IMR-90 (cell line): ENCODE results near the gene NOBOX. TPM values are rescaled to one million over a fixed set of nuclear protein-coding genes. Genes with fewer than 3 reads are reported as not detected.

Source experiments
- ATAC-seq: fragments of 200-7000 bp; cut with Tn5 transposase; 2 replicates; pipeline ENCODE4 v1.9.1; 2020; ENCODE audit warnings: low read depth, mild to moderate bottlenecking, moderate library complexity
- BruUV-seq: library from RNA; stranded (reverse); fragments of 400-500 nt; replicated peaks from 2 replicates; lab custom pipeline; 2021; lab: Mats Ljungman, UMichigan
- CTCF ChIA-PET: fragments of 300-600 bp; formaldehyde crosslinking; extraction: SDS; loops from one replicate; lab custom pipeline; 2021; ENCODE audit warnings: antibody characterized with exemption; lab: Yijun Ruan, JAX
- POLR2A ChIA-PET: fragments of 300-600 bp; sonication (Branson Sonifier 250); formaldehyde crosslinking; loops from one replicate; lab custom pipeline; 2022; ENCODE audit warnings: antibody characterized with exemption; ENCODE audit not compliant: unreplicated experiment; lab: Charles Lee
- DNase-seq: peaks from one replicate; pipeline ENCODE4 v3.0.0; 2013
- H2AFZ ChIP-seq: replicated peaks from 2 replicates; pipeline ENCODE3; 2013; ENCODE audit warnings: low read length, mild to moderate bottlenecking; ENCODE audit not compliant: poor library complexity
- H2AK5ac ChIP-seq: 2 replicates; pipeline ENCODE4 v1.6.1; 2013; ENCODE audit warnings: low read depth, low read length, inconsistent platforms
- H2AK9ac ChIP-seq: replicated peaks from 2 replicates; pipeline ENCODE3; 2013; ENCODE audit warnings: mild to moderate bottlenecking, low read depth, low read length, moderate library complexity; ENCODE audit not compliant: poor library complexity
- H2BK120ac ChIP-seq: 2 replicates; pipeline ENCODE4 v1.6.1; 2013; ENCODE audit warnings: low read depth, low read length, inconsistent platforms
- H2BK15ac ChIP-seq: 3 replicates; pipeline ENCODE4 v1.6.1; 2013; ENCODE audit warnings: low read depth, low read length, inconsistent platforms
- H2BK20ac ChIP-seq: 2 replicates; pipeline ENCODE4 v1.6.1; 2013; ENCODE audit warnings: low read depth, mild to moderate bottlenecking, inconsistent platforms, low read length, moderate library complexity
- H2BK5ac ChIP-seq: 2 replicates; pipeline ENCODE4 v1.6.1; 2013; ENCODE audit warnings: mild to moderate bottlenecking, low read depth, low read length, inconsistent platforms; ENCODE audit not compliant: poor library complexity, severe bottlenecking
- H3K14ac ChIP-seq: replicated peaks from 2 replicates; pipeline ENCODE4 v1.6.1; 2013; ENCODE audit warnings: low read depth, low read length, inconsistent platforms
- H3K18ac ChIP-seq: 2 replicates; pipeline ENCODE4 v1.6.1; 2013; ENCODE audit warnings: low read depth, low read length, control low read depth
- H3K23ac ChIP-seq: 2 replicates; pipeline ENCODE4 v1.6.1; 2013; ENCODE audit warnings: low read depth, low read length, inconsistent platforms
- H3K27ac ChIP-seq: 2 replicates; pipeline ENCODE4 v1.5.1; 2013; ENCODE audit warnings: mild to moderate bottlenecking, control low read depth, low read length; ENCODE audit not compliant: insufficient read depth
- H3K27me3 ChIP-seq: 2 replicates; pipeline ENCODE4 v1.6.1; 2013; ENCODE audit warnings: low read length; ENCODE audit not compliant: control insufficient read depth, insufficient read depth
- H3K36me3 ChIP-seq: 2 replicates; pipeline ENCODE4 v1.6.1; 2013; ENCODE audit warnings: low read length, mixed read lengths; ENCODE audit not compliant: control insufficient read depth, insufficient read depth
- H3K4ac ChIP-seq: 2 replicates; pipeline ENCODE4 v1.6.1; 2013; ENCODE audit warnings: low read depth, low read length, inconsistent platforms
- H3K4me1 ChIP-seq: 2 replicates; pipeline ENCODE4 v1.6.1; 2013; ENCODE audit warnings: low read length, mixed read lengths; ENCODE audit not compliant: control insufficient read depth, insufficient read depth
- H3K4me2 ChIP-seq: 2 replicates; pipeline ENCODE4 v1.6.1; 2013; ENCODE audit warnings: low read depth, mild to moderate bottlenecking, control low read depth, low read length, moderate library complexity
- H3K4me3 ChIP-seq: 2 replicates; pipeline ENCODE4 v1.5.1; 2013; ENCODE audit warnings: low read depth, mild to moderate bottlenecking, control low read depth, low read length, moderate library complexity; ENCODE audit not compliant: insufficient read depth
- H3K56ac ChIP-seq: 2 replicates; pipeline ENCODE4 v1.6.1; 2013; ENCODE audit warnings: low read length, inconsistent platforms; ENCODE audit not compliant: insufficient read depth; ENCODE audit errors: extremely low read depth
- H3K79me1 ChIP-seq, 2 experiments: 2 replicates each; pipeline ENCODE4 v1.6.1; 2013; ENCODE audit warnings: low read length in 2 of 2, inconsistent platforms in 1 of 2, low read depth in 1 of 2
- H3K9ac ChIP-seq: 2 replicates; pipeline ENCODE4 v1.6.1; 2013; ENCODE audit warnings: low read depth, low read length, control low read depth
- H3K9me1 ChIP-seq: 2 replicates; pipeline ENCODE4 v1.6.1; 2013; ENCODE audit warnings: low read length, inconsistent platforms; ENCODE audit not compliant: insufficient read depth
- H3K9me3 ChIP-seq: 2 replicates; pipeline ENCODE4 v1.6.1; 2013; ENCODE audit warnings: low read length; ENCODE audit not compliant: control insufficient read depth, insufficient read depth
- H4K20me1 ChIP-seq: 2 replicates; pipeline ENCODE4 v1.6.1; 2013; ENCODE audit warnings: low read length, inconsistent platforms; ENCODE audit not compliant: insufficient read depth
- H4K5ac ChIP-seq: 2 replicates; pipeline ENCODE4 v1.6.1; 2013; ENCODE audit warnings: mild to moderate bottlenecking, low read depth, low read length, control low read depth
- H4K8ac ChIP-seq, 2 experiments: 2 replicates each; pipeline ENCODE4 v1.6.1; 2013; ENCODE audit warnings: low read depth in 2 of 2, low read length in 2 of 2, control low read depth in 1 of 2, inconsistent platforms in 1 of 2
- H4K91ac ChIP-seq: 2 replicates; pipeline ENCODE4 v1.6.1; 2013; ENCODE audit warnings: low read depth, low read length, inconsistent platforms; ENCODE audit not compliant: insufficient read depth
- BHLHE40 ChIP-seq: fragments of 150-350 bp; IDR thresholded peaks from 2 replicates; pipeline ENCODE4 v1.6.1; 2016; ENCODE audit warnings: mild to moderate bottlenecking, low read depth, low read length
- CHD1 ChIP-seq: IDR thresholded peaks from 2 replicates; pipeline ENCODE4 v1.6.1; 2012; ENCODE audit warnings: low read depth, low read length, improper control_type of control experiment
- CTCF ChIP-seq: conservative IDR thresholded peaks from 2 replicates; pipeline ENCODE4 v1.5.1; 2012; ENCODE audit warnings: mild to moderate bottlenecking, low read depth, low read length, improper control_type of control experiment
- NFE2L2 ChIP-seq: fragments of 150-350 bp; IDR thresholded peaks from 2 replicates; pipeline ENCODE4 v1.6.1; 2016; ENCODE audit warnings: low read depth, mild to moderate bottlenecking, low read length
- RAD21 ChIP-seq: IDR thresholded peaks from 2 replicates; pipeline ENCODE4 v1.6.1; 2012; ENCODE audit warnings: low read length, improper control_type of control experiment
- SMC3 ChIP-seq: fragments of 150-350 bp; IDR thresholded peaks from 2 replicates; pipeline ENCODE4 v1.6.1; 2016; ENCODE audit warnings: low read depth, mild to moderate bottlenecking, antibody characterized with exemption, low read length, moderate library complexity
- WGBS, 2 experiments: methylation state at CpG; one replicate each; pipeline versions ENCODE4 v1.1.5 to v1.1.7; 2013; ENCODE audit warnings: missing lambda C conversion rate in 2 of 2; ENCODE audit not compliant: insufficient read length in 1 of 2; ENCODE audit errors: extremely low coverage in 2 of 2; 5-methylcytosine and 5-hydroxymethylcytosine counted together
- dilution Hi-C: fragments of 300-500 bp; cut with HindIII; formaldehyde crosslinking; loops from one replicate; pipeline ENCODE4 v1.14.3; 2018; ENCODE audit warnings: low sequenced_read_pairs; ENCODE audit not compliant: unreplicated experiment
- in situ Hi-C: fragments of 300-500 bp; cut with MboI; formaldehyde crosslinking; loops from 3 replicates; pipeline ENCODE4 v1.14.3; 2019; ENCODE audit warnings: low sequenced_read_pairs, inconsistent platforms, mixed read lengths
- intact Hi-C: fragments of 100-400 bp; cut with micrococcal nuclease; formaldehyde crosslinking; loops from 2 replicates; pipeline ENCODE4 v1.10.0; 2022
- polyA plus RNA-seq, 3 experiments: library from polyadenylated mRNA; depleted of rRNA; stranded (reverse); fragments of >200 nt; gene quantifications; 2 replicates each; pipeline ENCODE4 v1.2.3, GENCODE V29; 2012; ENCODE audit warnings: low replicate concordance in 1 of 3
- total RNA-seq: library from RNA; depleted of rRNA; stranded (reverse); fragments of >200 nt; gene quantifications from 2 replicates; pipeline ENCODE4 v1.2.3, GENCODE V29; 2012

The NOBOX gene
- total and polyA plus RNA-seq, 2 of the 4 experiments (the other 2 are of a cell fraction), result not detected

- no peak overlapping the region for H2BK20ac ChIP-seq
- H3K4me3 ChIP-seq, result no peak overlapping the region
- POLR2A ChIA-PET, result interaction anchor here (0.6 kb wide), 1 partner anchor 125 kb away, joined by 3 read pairs; no protein-coding TSS in a partner anchor
Observed at GRCh38 chr7:144391823-144392255, 11.7 kb downstream of the NOBOX start.

More at GRCh38 chr7:144391823-144392255, 11.7 kb downstream of the NOBOX start:
- DNase-seq (peak; percentile 39), ATAC-seq (peak; percentile 81)
- no peak overlapping the region for H2AK5ac ChIP-seq
- no peak overlapping the region for H3K18ac ChIP-seq
- no peak overlapping the region for H2BK15ac ChIP-seq
- dilution Hi-C loops, result no loop called here
- H2BK5ac ChIP-seq, result no peak overlapping the region
- no peak overlapping the region for H3K9ac ChIP-seq
- no peak overlapping the region for H3K4ac ChIP-seq
- H2AFZ ChIP-seq, result no peak overlapping the region
- in situ Hi-C loops, result loop anchor here (25.0 kb wide), 1 partner anchor 205 kb away; the partner anchor contains the start of genes ARHGEF35 and CTAGE4
- H3K9me1 ChIP-seq, result no peaks in the 10 kb centered on the region
- no peaks in the 10 kb centered on the region for H4K20me1 ChIP-seq
- H3K23ac ChIP-seq, result no peak overlapping the region
- no peaks in the 10 kb centered on the region for H3K27me3 ChIP-seq
- no TSS peak for BruUV-seq
- peak; percentile 57 for TF ChIP-seq CTCF
- no peak for TF ChIP-seq NFE2L2
- no peak for TF ChIP-seq CHD1
- no peak for TF ChIP-seq BHLHE40
- TF ChIP-seq RAD21, result peak; percentile 48; the same call in 1 of the 2 replicates
- TF ChIP-seq SMC3, result peak; percentile 22; the same call in 1 of the 2 replicates
- intact Hi-C loops, result no loop called here
- no peak overlapping the region for H4K8ac ChIP-seq
- 0 out of 2 replicates have a peak, but pooled peaks cover 1% of the 10 kb centered on the region for H3K4me1 ChIP-seq
- no peak overlapping the region for H2BK120ac ChIP-seq
- H3K27ac ChIP-seq, result no peak overlapping the region
- H2AK9ac ChIP-seq, result no peak overlapping the region
- no peak overlapping the region for H4K5ac ChIP-seq
- H3K4me2 ChIP-seq, result peak overlapping the region; percentile 78
- H3K9me3 ChIP-seq, result no peaks in the 10 kb centered on the region
- H3K36me3 ChIP-seq, result no peaks in the 10 kb centered on the region
- no peak overlapping the region for H4K91ac ChIP-seq
- H3K79me1 ChIP-seq, result no peaks in the 10 kb centered on the region
- WGBS, 2 experiments, result 10% methylated on average over 2 of the region's 8 CpGs; no CpG with 5 or more reads in 1 of the 2 experiments
- CTCF ChIA-PET, result interaction anchor here (0.8 kb wide), 1 partner anchor 264 kb away, joined by 3 read pairs; no protein-coding TSS in a partner anchor
- H3K14ac ChIP-seq, result no peak overlapping the region
- no peak overlapping the region for H3K56ac ChIP-seq
